Heart left ventricle (tissue), 16 donors: ENCODE data around the gene XNDC1N. TPM values are rescaled to one million over a fixed set of nuclear protein-coding genes. Genes with fewer than 3 reads are reported as not detected.

ENCODE experiments used
- ATAC-seq, 4 donors: fragments of 200-7000 bp; cut with Tn5 transposase; one replicate each; pipeline ENCODE4 v1.9.1; 2020 to 2022; ENCODE audit warnings: moderate library complexity in 4 of 4, mild to moderate bottlenecking in 3 of 4, moderate number of reproducible peaks in 1 of 4
- DNase-seq, 5 donors: peaks; one replicate each; pipeline ENCODE4 v3.0.0-alpha.2; 2020
- H3K27ac ChIP-seq, 12 donors: fragments of 200-600 bp; sonication (generic) in 4 of 12; one replicate each; pipeline versions ENCODE4 v1.5.0 to v1.8.0; 2016 to 2022; ENCODE audit warnings: mild to moderate bottlenecking in 2 of 12
- H3K27me3 ChIP-seq, 9 donors: fragments of 200-600 bp; sonication (generic) in 2 of 9; one replicate each; pipeline versions ENCODE4 v1.5.1 to v1.8.0; 2016 to 2022; ENCODE audit warnings: mild to moderate bottlenecking in 3 of 9
- H3K36me3 ChIP-seq, 9 donors: fragments of 200-600 bp; sonication (generic) in 2 of 9; one replicate each; pipeline versions ENCODE4 v1.5.0 to v1.8.0; 2018 to 2022; ENCODE audit warnings: mild to moderate bottlenecking in 2 of 9
- H3K4me1 ChIP-seq, 12 donors: fragments of 200-600 bp; sonication (generic) in 4 of 12; one replicate each; pipeline versions ENCODE4 v1.5.0 to v1.8.0; 2016 to 2022; ENCODE audit warnings: mild to moderate bottlenecking in 3 of 12
- H3K4me3 ChIP-seq, 12 donors: fragments of 200-600 bp; sonication (generic) in 4 of 12; one replicate each; pipeline versions ENCODE4 v1.5.0 to v1.8.0; 2017 to 2022; ENCODE audit warnings: mild to moderate bottlenecking in 9 of 12, moderate library complexity in 4 of 12
- H3K9me3 ChIP-seq, 12 donors: fragments of 200-600 bp; sonication (generic) in 4 of 12; one replicate each; pipeline versions ENCODE4 v1.5.0 to v1.8.0; 2016 to 2022; ENCODE audit warnings: mild to moderate bottlenecking in 1 of 12
- CTCF ChIP-seq, 12 donors: fragments of 200-600 bp; sonication (generic) in 4 of 12; IDR thresholded peaks; one replicate each; pipeline versions ENCODE4 v1.5.0 to v1.8.0; 2018 to 2022; ENCODE audit warnings: antibody characterized with exemption in 12 of 12, mild to moderate bottlenecking in 5 of 12
- POLR2A ChIP-seq, 2 donors: fragments of 450-650 bp; IDR thresholded peaks; one replicate each; pipeline ENCODE4 v1.6.1; 2017; ENCODE audit warnings: antibody characterized with exemption in 2 of 2, mild to moderate bottlenecking in 2 of 2, moderate library complexity in 2 of 2
- WGBS, 4 donors: extraction: QIAGEN DNeasy Blood & Tissue Kit in 2 of 4; methylation state at CpG; one replicate each; pipeline versions ENCODE4 v1.1.5 to v1.1.7; 2013 to 2018; 5-methylcytosine and 5-hydroxymethylcytosine counted together
- intact Hi-C, 10 donors: fragments of 100-400 bp; cut with DNase I; formaldehyde crosslinking; loops; one replicate each; pipeline versions ENCODE4 v1.11.1 to v1.14.2; 2022
- polyA plus RNA-seq, 2 donors: library from polyadenylated mRNA; stranded (reverse); fragments of 200-250 nt; gene quantifications; one replicate each; pipeline ENCODE4 v1.2.3, GENCODE V29; 2013
- total RNA-seq, 9 donors: library from RNA; depleted of rRNA in 2 of 9; stranded (reverse); fragments of >200 nt in 2 of 9; fragmentation: NEBNext Ultra II Directional in 3 of 9; extraction: Animal tissue kit (Norgen Biotek cat#: 25700) in 3 of 9; gene quantifications; one replicate each; pipeline versions ENCODE4 v1.1.0 to v1.2.4, GENCODE V29; 2016 to 2023
- donor health status: ischemic (EF 13 %, LVEDD 7.1; RV severe dilation, severe dysfunction).
- donor health status: healthy with polysubstance abuse.
- donor health status: DM: no; HTN: yes; CAD: no.
- donor health status: DM: no; HTN: no; CAD: no.
- donor health status: ischemic (EF 25% LVEDD 6.9; RV normal size, moderate dysfunction).
- donor health status: ischemic (EF 25% LVEDD 5.7; RV mildly dilated, moderate dysfunction).
- donor health status: healthy.
- donor health status: DM: yes; HTN: yes; CAD: no.
- donor health status: ischemic (EF 35%, LVEDD 5.7; RV mildly dilated, moderate dysfunction).
- donor health status: nonischemic (EF 11% LVEDD 7.7; RV severe dilation, severe dysfunction).
- donor health status: DM: yes; HTN: yes; CAD: no.
- donor health status: PGD.
- donor health status: ischemic (EF 29% LVEDD 5.4; RV normal size, mild dysfunction).
- donor health status: nonischemic (EF 23%, LVEDD 6.1; RV moderate dilation, normal function).

XNDC1N gene
- total and polyA plus RNA-seq, 11 donors: 0.95 to 5.3 (median 2.6) TPM; not detected in 1

- no peaks in the 10 kb centered on the region for H3K9me3 ChIP-seq
- ATAC-seq: no peak
- peaks cover 0 to 8% (median 0%) of the 10 kb centered on the region in 12 donors for H3K4me1 ChIP-seq
- DNase-seq: no peak
- no peak for TF ChIP-seq POLR2A (IDR thresholded peaks at IDR 0.05)
- no peak for TF ChIP-seq CTCF (IDR thresholded peaks at IDR 0.05)
- WGBS, 4 donors: 89 to 100% (median 94%) methylated on average over 5 of the region's 5 CpGs
- H3K4me3 ChIP-seq: no peak overlapping the region
- H3K27me3 ChIP-seq: no peaks in the 10 kb centered on the region
- H3K36me3 ChIP-seq: peaks cover 0 to 36% (median 10%) of the 10 kb centered on the region in 9 donors
- no peak overlapping the region for H3K27ac ChIP-seq
- intact Hi-C loops: loop anchor here in 8 of 10 donors (2.0 to 10.0 kb wide), 7 partner anchors 114 to 458 kb away; partner anchors contain the start of gene CLPB (in 5 of the 8)
These were observed 48.2 kb upstream of the XNDC1N start for GRCh38 chr11:71976551-71976950.

GRCh38 chr11:71971680-71972079, 43.3 kb upstream of the XNDC1N start:
- TF ChIP-seq CTCF (IDR thresholded peaks at IDR 0.05): no peak
- TF ChIP-seq POLR2A (IDR thresholded peaks at IDR 0.05): no peak
- no peak for ATAC-seq
- no peak for DNase-seq
- no peaks in the 10 kb centered on the region for H3K27me3 ChIP-seq
- no peaks in the 10 kb centered on the region for H3K4me1 ChIP-seq
- WGBS, 4 donors: 95 to 99% (median 98%) methylated on average over 2 of the region's 2 CpGs
- no peaks in the 10 kb centered on the region for H3K9me3 ChIP-seq
- H3K4me3 ChIP-seq: no peak overlapping the region
- intact Hi-C loops: loop anchor here in 4 of 10 donors (10.0 kb wide), 1 partner anchor 463 kb away; the partner anchor contains the start of gene CLPB (in 4 of the 4)
- no peak overlapping the region for H3K27ac ChIP-seq
- peaks cover 0 to 48% (median 28%) of the 10 kb centered on the region in 9 donors for H3K36me3 ChIP-seq

GRCh38 chr11:71964641-71965040, 36.2 kb upstream of the XNDC1N start:
- Histone ChIP-seq H3K4me1 (peaks cover 0 to 12% (median 0%) of the 10 kb centered on the region in 12 donors), H3K27ac (no peak overlapping the region), H3K27me3 (no peaks in the 10 kb centered on the region), H3K4me3 (no peak overlapping the region), H3K9me3 (peaks cover 0 to 14% (median 0%) of the 10 kb centered on the region in 12 donors), H3K36me3 (peaks cover 0 to 82% (median 54%) of the 10 kb centered on the region in 9 donors)
- ATAC-seq (no peak), DNase-seq (no peak)
- TF ChIP-seq CTCF (IDR thresholded peaks at IDR 0.05): no peak
- TF ChIP-seq POLR2A (IDR thresholded peaks at IDR 0.05): no peak
- 95 to 100% (median 97%) methylated on average over 4 of the region's 4 CpGs for WGBS, 4 donors
- intact Hi-C loops: no loop called here

DNA sequence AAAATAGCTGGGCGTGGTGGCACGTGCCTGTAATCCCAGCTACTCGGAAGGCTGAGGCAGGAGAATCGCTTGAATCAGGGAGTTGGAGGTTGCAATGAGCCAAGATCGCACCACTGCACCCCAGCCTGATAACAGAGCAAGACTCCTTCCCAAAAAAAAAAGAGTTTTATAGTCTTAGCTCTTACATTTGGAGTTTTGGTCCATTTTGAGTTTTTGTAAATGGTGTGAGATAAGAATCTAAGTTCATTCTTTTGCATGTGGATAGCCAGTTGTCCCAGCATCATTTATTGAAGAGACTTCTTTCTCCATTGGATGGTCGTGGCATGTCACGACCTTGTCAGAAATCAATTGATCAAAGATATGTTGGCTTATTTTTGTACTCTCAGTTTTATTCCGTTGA, 35.1 kb upstream of the XNDC1N start:
- intact Hi-C loops: no loop called here
- H3K4me1 ChIP-seq: peaks cover 0 to 12% (median 0%) of the 10 kb centered on the region in 12 donors
- no peak for TF ChIP-seq POLR2A (IDR thresholded peaks at IDR 0.05)
- DNase-seq: no peak
- H3K36me3 ChIP-seq: peaks cover 0 to 76% (median 47%) of the 10 kb centered on the region in 9 donors
- H3K9me3 ChIP-seq: peaks cover 0 to 14% (median 0%) of the 10 kb centered on the region in 12 donors
- H3K27ac ChIP-seq: no peak overlapping the region
- no peaks in the 10 kb centered on the region for H3K27me3 ChIP-seq
- ATAC-seq: no peak
- WGBS, 4 donors: 92 to 96% (median 95%) methylated on average over 8 of the region's 8 CpGs
- H3K4me3 ChIP-seq: no peak overlapping the region
